K562 (cell line): ENCODE measurements around the gene KIF3A. TPM values are rescaled to one million over a fixed set of nuclear protein-coding genes. Genes with fewer than 3 reads are reported as not detected.
A peak's percentile ranks its signal among the peaks of the same experiment; 100 is the strongest.

Experiments
- ATAC-seq: fragments of 200-7000 bp; cut with Tn5 transposase; 3 replicates; pipeline ENCODE4 v1.9.1; 2020; ENCODE audit warnings: moderate library complexity
- BruUV-seq: library from RNA; stranded (reverse); fragments of 400-500 nt; replicated peaks from 2 replicates; lab custom pipeline; 2021; lab: Mats Ljungman, UMichigan
- CTCF ChIA-PET: fragments of 300-600 bp; formaldehyde crosslinking; extraction: SDS; loops from one replicate; lab custom pipeline; 2021; ENCODE audit warnings: low intra/inter-chr PET ratio; lab: Yijun Ruan, JAX
- POLR2A ChIA-PET: fragments of 300-600, 350-650 bp; sonication (Branson Sonifier 250); formaldehyde crosslinking; extraction: SDS; loops from one replicate; lab custom pipeline; 2021; ENCODE audit warnings: antibody characterized with exemption, inconsistent platforms; lab: Yijun Ruan, JAX
- DNase-seq, 4 experiments: peaks; one replicate each; pipeline versions ENCODE4 v3.0.0 to v3.0.0-alpha.2; 2011 to 2018; ENCODE audit warnings: low spot score in 3 of 4, mixed read lengths in 3 of 4; ENCODE audit errors: extremely low read depth in 1 of 4
- FAIRE-seq: peaks from 2 replicates; lab custom pipeline; 2011; peaks lifted over from hg19 to GRCh38; lab: Jason Lieb, UNC
- H2AFZ ChIP-seq: 2 replicates; pipeline ENCODE4 v1.6.0; 2011; ENCODE audit warnings: low read depth, low read length, control low read depth, inconsistent platforms
- H3K27ac ChIP-seq: fragments of 200-600 bp; 3 replicates; pipeline ENCODE4 v1.8.0; 2011; ENCODE audit warnings: low read depth, mild to moderate bottlenecking, control low read depth, inconsistent platforms, low read length, moderate library complexity, mixed read lengths; ENCODE audit errors: extremely low read depth
- H3K27me3 ChIP-seq, 2 experiments: fragments of 300-600 bp in 1 of 2; 2 replicates in 1 of 2; 3 replicates in 1 of 2; pipeline versions ENCODE4 v1.6.0 to v1.8.0; 2011; ENCODE audit warnings: inconsistent platforms in 2 of 2, low read length in 2 of 2, mild to moderate bottlenecking in 1 of 2, mixed read lengths in 1 of 2, moderate library complexity in 1 of 2; ENCODE audit not compliant: control insufficient read depth in 2 of 2, insufficient read depth in 2 of 2
- H3K36me3 ChIP-seq: fragments of 300-600 bp; 3 replicates; pipeline ENCODE4 v1.8.0; 2011; ENCODE audit warnings: mild to moderate bottlenecking, low read length, inconsistent platforms; ENCODE audit not compliant: control insufficient read depth, insufficient read depth
- H3K4me1 ChIP-seq, 2 experiments: fragments of 200-600 bp in 1 of 2; replicated peaks in 1 of 2; 2 replicates in 1 of 2; 3 replicates in 1 of 2; pipeline versions ENCODE4 v1.5.1 to v1.8.0; 2011; ENCODE audit warnings: inconsistent platforms in 2 of 2, low read length in 2 of 2, mild to moderate bottlenecking in 1 of 2, mixed read lengths in 1 of 2, moderate library complexity in 1 of 2; ENCODE audit not compliant: control insufficient read depth in 2 of 2, insufficient read depth in 2 of 2
- H3K4me2 ChIP-seq: 2 replicates; pipeline ENCODE4 v1.6.1; 2011; ENCODE audit warnings: low read length, control low read depth, inconsistent platforms, mixed read lengths; ENCODE audit not compliant: insufficient read depth
- H3K4me3 ChIP-seq: fragments of 200-600 bp; sonication (generic), shearing (Covaris generic); 2 replicates; pipeline ENCODE4 v1.5.1; 2016; ENCODE audit warnings: control low read depth, inconsistent platforms
- H3K79me2 ChIP-seq: fragments of 200-600 bp; 3 replicates; pipeline ENCODE4 v1.8.0; 2011; ENCODE audit warnings: low read length, inconsistent platforms; ENCODE audit not compliant: control insufficient read depth, insufficient read depth
- H3K9ac ChIP-seq, 2 experiments: 2 replicates each; pipeline versions ENCODE4 v1.6.0 to v1.6.1; 2011; ENCODE audit warnings: low read depth in 2 of 2, low read length in 2 of 2, control low read depth in 1 of 2, inconsistent platforms in 1 of 2, mild to moderate bottlenecking in 1 of 2, mixed read lengths in 1 of 2; ENCODE audit not compliant: insufficient read depth in 1 of 2
- H3K9me1 ChIP-seq: one replicate; pipeline ENCODE4 v1.6.0; 2011; ENCODE audit warnings: inconsistent platforms, mild to moderate bottlenecking, low read length, moderate library complexity; ENCODE audit not compliant: control insufficient read depth, insufficient read depth
- H3K9me3 ChIP-seq: replicated peaks from 2 replicates; pipeline ENCODE4 v1.5.1; 2011; ENCODE audit warnings: low read depth, low read length, inconsistent platforms; ENCODE audit not compliant: control insufficient read depth, insufficient read depth
- H4K20me1 ChIP-seq: replicated peaks from 2 replicates; pipeline ENCODE4 v1.6.1; 2011; ENCODE audit warnings: low read length, inconsistent platforms, mixed read lengths; ENCODE audit not compliant: control insufficient read depth, insufficient read depth
- HNRNPUL1 ChIP-seq: fragments of 200-400 bp; formaldehyde crosslinking; IDR thresholded peaks from 2 replicates; pipeline ENCODE4 v1.6.1; 2017; ENCODE audit warnings: low read length
- SRSF7 ChIP-seq: fragments of 200-400 bp; formaldehyde crosslinking; optimal IDR thresholded peaks from 2 replicates; pipeline ENCODE3; 2017; ENCODE audit warnings: mild to moderate bottlenecking, low read depth, low read length
- TEAD4 ChIP-seq, 2 experiments: sonication (generic) in 1 of 2; formaldehyde crosslinking in 1 of 2; IDR thresholded peaks; 2 replicates each; pipeline versions ENCODE4 v1.6.1 to v1.8.0; 2012 to 2022; ENCODE audit warnings: borderline replicate concordance in 1 of 2, inconsistent platforms in 1 of 2, low read length in 1 of 2, mild to moderate bottlenecking in 1 of 2, missing genetic modification reagents in 1 of 2
- WGBS: fragments of 100-300 bp; shearing (Covaris generic); methylation state at CpG from one replicate; pipeline ENCODE4 v1.1.6; 2016; ENCODE audit warnings: low coverage, mixed read lengths; ENCODE audit not compliant: insufficient coverage; ENCODE audit errors: missing lambda C conversion rate; 5-methylcytosine and 5-hydroxymethylcytosine counted together
- in situ Hi-C: fragments of 300-500 bp; cut with MboI; formaldehyde crosslinking; loops from 4 replicates; pipeline ENCODE4 v1.15.0; 2018; ENCODE audit warnings: inconsistent platforms, mixed read lengths
- intact Hi-C: fragments of 100-400 bp; cut with micrococcal nuclease; formaldehyde crosslinking; loops from 2 replicates; pipeline ENCODE4 v1.14.2; 2022
- polyA plus RNA-seq, 8 experiments: library from polyadenylated mRNA; depleted of rRNA in 4 of 8; stranded (reverse) in 5 of 8; unstranded in 3 of 8; fragments of >200 nt; fragmentation: Nextera tagmentation in 2 of 8; fragmentation: Illumina TruSeq in 1 of 8; extraction: Ambion mirVana in 2 of 8; extraction: Trizol in 1 of 8; gene quantifications; 2 replicates each; pipeline versions ENCODE4 v1.2.1 to v1.2.3, GENCODE V29; 2011 to 2014; ENCODE audit warnings: inconsistent platforms in 1 of 8, missing spikeins in 1 of 8
- total RNA-seq, 7 experiments: library from RNA; depleted of rRNA in 6 of 7; stranded (reverse); fragments of >200 nt in 6 of 7; fragmentation: Illumina TruSeq in 2 of 7; extraction: Trizol in 2 of 7; gene quantifications; 2 replicates each; pipeline versions ENCODE4 v1.2.1 to v1.2.3, GENCODE V29; 2011 to 2021; ENCODE audit warnings: low replicate concordance in 1 of 7
- TF ChIP-seq, protein P1 (sequence below): fragments of 200-400 bp; formaldehyde crosslinking; IDR thresholded peaks from 2 replicates; pipeline ENCODE4 v1.6.1; 2017; ENCODE audit warnings: mild to moderate bottlenecking, low read depth, low read length, moderate library complexity

KIF3A gene
- total and polyA plus RNA-seq, 9 of the 15 experiments (the other 6 are each of a cell fraction or from before 2014, with no cell fraction given), result 1.5 to 7.8 (median 6.0) TPM

DNA sequence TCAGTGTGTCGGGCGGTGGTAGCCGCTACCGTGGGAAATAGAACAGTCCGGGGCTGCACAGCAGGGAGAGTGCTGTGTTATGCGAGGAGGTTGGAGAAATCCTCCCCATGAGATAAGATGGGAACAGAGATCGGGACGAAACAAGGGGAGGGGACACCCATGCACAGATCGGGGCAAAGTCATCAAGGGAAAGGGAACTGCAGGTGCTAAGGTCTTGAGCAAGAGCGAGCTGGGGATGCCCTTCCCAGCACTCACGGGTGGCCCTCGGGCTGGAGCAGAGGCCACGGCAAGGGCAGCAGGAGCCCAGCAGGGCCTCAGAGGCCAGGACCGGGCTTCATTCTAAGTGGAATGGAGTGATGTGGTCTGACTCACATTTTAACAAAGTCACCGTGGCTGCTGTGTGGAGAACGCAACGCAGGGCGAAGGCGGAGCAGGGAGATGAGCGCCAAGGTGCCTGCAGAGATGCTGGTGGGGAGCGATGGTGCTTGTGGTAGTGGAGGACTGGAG lies 71.7 kb downstream of the KIF3A start (continued):
- TF ChIP-seq, protein P1, sequence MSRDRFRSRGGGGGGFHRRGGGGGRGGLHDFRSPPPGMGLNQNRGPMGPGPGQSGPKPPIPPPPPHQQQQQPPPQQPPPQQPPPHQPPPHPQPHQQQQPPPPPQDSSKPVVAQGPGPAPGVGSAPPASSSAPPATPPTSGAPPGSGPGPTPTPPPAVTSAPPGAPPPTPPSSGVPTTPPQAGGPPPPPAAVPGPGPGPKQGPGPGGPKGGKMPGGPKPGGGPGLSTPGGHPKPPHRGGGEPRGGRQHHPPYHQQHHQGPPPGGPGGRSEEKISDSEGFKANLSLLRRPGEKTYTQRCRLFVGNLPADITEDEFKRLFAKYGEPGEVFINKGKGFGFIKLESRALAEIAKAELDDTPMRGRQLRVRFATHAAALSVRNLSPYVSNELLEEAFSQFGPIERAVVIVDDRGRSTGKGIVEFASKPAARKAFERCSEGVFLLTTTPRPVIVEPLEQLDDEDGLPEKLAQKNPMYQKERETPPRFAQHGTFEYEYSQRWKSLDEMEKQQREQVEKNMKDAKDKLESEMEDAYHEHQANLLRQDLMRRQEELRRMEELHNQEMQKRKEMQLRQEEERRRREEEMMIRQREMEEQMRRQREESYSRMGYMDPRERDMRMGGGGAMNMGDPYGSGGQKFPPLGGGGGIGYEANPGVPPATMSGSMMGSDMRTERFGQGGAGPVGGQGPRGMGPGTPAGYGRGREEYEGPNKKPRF, result no peak

DNA sequence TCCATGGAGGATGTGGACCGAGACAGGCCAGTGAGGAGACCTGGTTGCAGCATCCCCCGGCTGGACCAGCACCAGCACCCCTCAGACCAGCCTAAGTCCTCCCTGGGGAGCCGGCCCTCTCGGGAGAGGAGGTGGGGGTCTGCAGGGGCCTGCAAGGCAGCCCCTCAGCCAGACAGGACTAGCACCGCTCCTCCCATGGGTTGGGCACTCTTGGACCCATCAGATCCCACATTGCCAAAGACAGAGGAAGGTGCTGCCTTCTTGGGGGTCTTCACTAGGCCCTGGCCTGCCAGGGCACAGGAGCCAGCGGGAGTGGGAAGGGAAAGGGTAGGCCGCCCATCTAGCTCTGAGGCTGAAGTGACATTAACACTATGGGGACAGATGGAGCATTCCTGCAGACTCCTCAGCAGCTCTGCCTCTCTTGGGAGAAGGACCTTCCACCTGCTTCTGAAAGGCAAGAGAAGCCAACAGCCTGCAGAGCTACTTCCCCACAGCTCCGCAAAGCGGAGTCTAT lies 72.6 kb downstream of the KIF3A start:
- no peak for FAIRE-seq

More for the DNA sequence above, 72.6 kb downstream of the KIF3A start:
- no peak for ATAC-seq
- TF ChIP-seq SRSF7, result no peak
- no peak for TF ChIP-seq HNRNPUL1
- TF ChIP-seq TEAD4 (IDR thresholded peaks at IDR 0.05; ENCODE audit: low read length), result no peak
- 0 out of 2 replicates have a peak, but pooled peaks have one; percentile 28 for TF ChIP-seq TEAD4 (CRISPR knock-in tag; IDR thresholded peaks at IDR 0.05; ENCODE audit: borderline replicate concordance)
- TF ChIP-seq, all 486 proteins: peak for 1
- H3K27me3 ChIP-seq, result no peaks in the 10 kb centered on the region
- no peak overlapping the region for H3K4me3 ChIP-seq
- peaks cover 66 to 81% of the 10 kb centered on the region in 2 experiments for H3K4me1 ChIP-seq
- in situ Hi-C loops (no loop called here), intact Hi-C loops (loop anchor here (5.0 kb wide), 2 partner anchors 73 to 158 kb away; partner anchors contain the start of gene KIF3A)
- ChIA-PET POLR2A (interaction anchor here (0.7 to 2.5 kb wide), 4 partner anchors 10 to 90 kb away, joined by 3 to 12 read pairs (median 4); partner anchors contain the start of gene IL4), CTCF (no interaction called here)
- DNase-seq, result no peak
- no peaks in the 10 kb centered on the region for H3K36me3 ChIP-seq
- no peaks in the 10 kb centered on the region for H3K9me3 ChIP-seq
- H4K20me1 ChIP-seq, result no peaks in the 10 kb centered on the region
- no peak overlapping the region for H3K27ac ChIP-seq
- H3K9me1 ChIP-seq, result no peaks in the 10 kb centered on the region
- H3K79me2 ChIP-seq, result no peaks in the 10 kb centered on the region
- H3K4me2 ChIP-seq, result peak overlapping the region; percentile 48; the same call in 1 of the 2 replicates
- BruUV-seq, result no TSS peak
- 88% methylated on average over 9 of the region's 9 CpGs for WGBS
- peak overlapping the region; percentile 58 to 83; a peak in 2 of 4 replicates for H3K9ac ChIP-seq
- H2AFZ ChIP-seq, result peak overlapping the region; percentile 94
